Measurements from ENCODE around the gene CFAP99. TPM values are rescaled to one million over a fixed set of nuclear protein-coding genes. Genes with fewer than 3 reads are reported as not detected.

CFAP99 gene
- total RNA-seq, 1 donor from 2014 or later, result not detected

DNA sequence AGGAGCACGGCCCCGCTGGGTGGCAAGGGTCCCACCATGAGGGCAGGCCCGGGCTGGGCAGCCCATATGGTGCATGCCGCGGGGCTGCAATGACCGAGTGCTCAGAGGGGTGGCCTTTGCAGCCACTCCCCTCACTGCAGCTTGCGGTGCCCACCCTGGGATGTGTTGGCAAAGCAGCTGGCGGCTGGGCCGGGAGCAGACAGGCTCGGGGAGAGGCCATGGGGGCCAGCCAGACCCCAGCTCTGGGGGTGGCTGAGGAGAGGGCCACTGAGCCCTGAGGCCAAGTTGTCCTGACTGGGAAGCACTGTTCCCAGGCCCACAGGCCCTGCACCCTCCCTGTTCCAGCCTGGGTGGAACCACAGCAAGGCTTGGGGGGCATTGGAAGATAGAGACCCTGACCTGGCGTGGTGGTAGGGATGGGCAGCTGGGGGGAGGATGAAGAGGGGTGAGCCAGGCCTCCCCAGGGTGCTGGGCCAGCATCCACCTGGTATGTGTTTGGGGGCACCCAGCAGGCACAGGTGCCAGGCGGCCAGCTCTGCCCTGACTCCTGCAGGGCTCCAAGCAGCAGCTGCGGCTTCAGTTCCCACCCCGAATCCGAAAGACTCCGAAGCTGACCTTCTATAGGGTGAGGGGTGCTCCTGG, 31.8 kb downstream of the CFAP99 start:
- Histone ChIP-seq H4K20me1 (ENCODE audit: low read depth) (no peaks in the 10 kb centered on the region), H3K9ac (no peak overlapping the region), H3K27ac (no peak overlapping the region), H3K27me3 (no peaks in the 10 kb centered on the region), H3K79me2 (ENCODE audit: low read depth) (no peaks in the 10 kb centered on the region), H3K4me2 (no peak overlapping the region), H2AFZ (replicated peaks) (no peak overlapping the region), H3K36me3 (no peaks in the 10 kb centered on the region), H3K4me1 (no peaks in the 10 kb centered on the region), H3F3A (ENCODE audit: low read depth) (no peaks in the 10 kb centered on the region), H3K9me3 (ENCODE audit: low read depth) (no peaks in the 10 kb centered on the region), H3K4me3 (no peak overlapping the region)
- Mint-ChIP-seq H3K4me1 (no peaks in the 10 kb centered on the region), H3K4me3 (no peak overlapping the region), H3K36me3 (no peaks in the 10 kb centered on the region), H3K27ac (no peak overlapping the region), H3K9me3 (no peaks in the 10 kb centered on the region), H3K27me3 (ENCODE audit: insufficient read depth, low read depth) (peaks cover 7% of the 10 kb centered on the region)
- TF ChIP-seq, protein P1, sequence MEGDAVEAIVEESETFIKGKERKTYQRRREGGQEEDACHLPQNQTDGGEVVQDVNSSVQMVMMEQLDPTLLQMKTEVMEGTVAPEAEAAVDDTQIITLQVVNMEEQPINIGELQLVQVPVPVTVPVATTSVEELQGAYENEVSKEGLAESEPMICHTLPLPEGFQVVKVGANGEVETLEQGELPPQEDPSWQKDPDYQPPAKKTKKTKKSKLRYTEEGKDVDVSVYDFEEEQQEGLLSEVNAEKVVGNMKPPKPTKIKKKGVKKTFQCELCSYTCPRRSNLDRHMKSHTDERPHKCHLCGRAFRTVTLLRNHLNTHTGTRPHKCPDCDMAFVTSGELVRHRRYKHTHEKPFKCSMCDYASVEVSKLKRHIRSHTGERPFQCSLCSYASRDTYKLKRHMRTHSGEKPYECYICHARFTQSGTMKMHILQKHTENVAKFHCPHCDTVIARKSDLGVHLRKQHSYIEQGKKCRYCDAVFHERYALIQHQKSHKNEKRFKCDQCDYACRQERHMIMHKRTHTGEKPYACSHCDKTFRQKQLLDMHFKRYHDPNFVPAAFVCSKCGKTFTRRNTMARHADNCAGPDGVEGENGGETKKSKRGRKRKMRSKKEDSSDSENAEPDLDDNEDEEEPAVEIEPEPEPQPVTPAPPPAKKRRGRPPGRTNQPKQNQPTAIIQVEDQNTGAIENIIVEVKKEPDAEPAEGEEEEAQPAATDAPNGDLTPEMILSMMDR (IDR thresholded peaks at IDR 0.05), result no peak
- TF ChIP-seq EZH2phosphoT487 (IDR thresholded peaks at IDR 0.05) (no peak), EZH2 (IDR thresholded peaks at IDR 0.05) (no peak)
- no peak for DNase-seq (ENCODE audit: low spot score)

DNA sequence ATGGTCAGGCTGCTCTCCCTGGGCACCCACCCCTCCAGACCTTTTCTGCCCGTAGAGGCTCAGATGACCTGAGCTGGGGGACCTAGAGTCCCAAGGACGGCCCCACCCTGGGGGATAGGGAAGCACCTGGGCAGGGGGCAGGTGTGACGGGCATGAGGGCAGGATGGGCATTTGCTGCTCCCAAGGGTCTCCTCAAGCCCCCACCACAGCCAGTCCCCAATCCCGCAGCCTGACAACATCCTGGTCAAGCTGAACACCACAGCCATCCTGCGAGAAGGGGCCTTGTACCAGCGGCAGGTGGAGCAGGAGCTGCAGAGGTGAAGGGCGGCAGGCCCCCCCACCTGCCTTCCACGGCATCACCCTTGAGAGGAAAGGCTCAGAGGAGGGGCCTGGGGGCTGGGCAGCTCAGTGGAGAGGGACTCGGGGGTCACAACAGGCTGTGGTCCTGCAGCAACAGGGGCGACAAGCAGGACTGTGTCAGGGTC, 32.3 kb downstream of the CFAP99 start:
- Histone ChIP-seq H3K4me2 (no peak overlapping the region), H2AFZ (replicated peaks) (no peak overlapping the region), H3K9me3 (ENCODE audit: low read depth) (no peaks in the 10 kb centered on the region), H3K4me3 (no peak overlapping the region), H3K79me2 (ENCODE audit: low read depth) (no peaks in the 10 kb centered on the region), H3K9ac (no peak overlapping the region), H3F3A (ENCODE audit: low read depth) (no peaks in the 10 kb centered on the region), H3K4me1 (no peaks in the 10 kb centered on the region), H3K27ac (no peak overlapping the region), H3K27me3 (no peaks in the 10 kb centered on the region), H4K20me1 (ENCODE audit: low read depth) (no peaks in the 10 kb centered on the region), H3K36me3 (no peaks in the 10 kb centered on the region)
- H3K36me3 Mint-ChIP-seq, result no peaks in the 10 kb centered on the region
- H3K27ac Mint-ChIP-seq, result no peak overlapping the region
- no peak for TF ChIP-seq EZH2 (IDR thresholded peaks at IDR 0.05)
- TF ChIP-seq EZH2phosphoT487 (IDR thresholded peaks at IDR 0.05), result no peak
- TF ChIP-seq, protein P1 (IDR thresholded peaks at IDR 0.05), result no peak
- H3K9me3 Mint-ChIP-seq, result no peaks in the 10 kb centered on the region
- peaks cover 7% of the 10 kb centered on the region for H3K27me3 Mint-ChIP-seq (ENCODE audit: insufficient read depth, low read depth)
- no peak overlapping the region for H3K4me3 Mint-ChIP-seq
- DNase-seq (ENCODE audit: low spot score), result no peak
- H3K4me1 Mint-ChIP-seq, result no peaks in the 10 kb centered on the region

DNA sequence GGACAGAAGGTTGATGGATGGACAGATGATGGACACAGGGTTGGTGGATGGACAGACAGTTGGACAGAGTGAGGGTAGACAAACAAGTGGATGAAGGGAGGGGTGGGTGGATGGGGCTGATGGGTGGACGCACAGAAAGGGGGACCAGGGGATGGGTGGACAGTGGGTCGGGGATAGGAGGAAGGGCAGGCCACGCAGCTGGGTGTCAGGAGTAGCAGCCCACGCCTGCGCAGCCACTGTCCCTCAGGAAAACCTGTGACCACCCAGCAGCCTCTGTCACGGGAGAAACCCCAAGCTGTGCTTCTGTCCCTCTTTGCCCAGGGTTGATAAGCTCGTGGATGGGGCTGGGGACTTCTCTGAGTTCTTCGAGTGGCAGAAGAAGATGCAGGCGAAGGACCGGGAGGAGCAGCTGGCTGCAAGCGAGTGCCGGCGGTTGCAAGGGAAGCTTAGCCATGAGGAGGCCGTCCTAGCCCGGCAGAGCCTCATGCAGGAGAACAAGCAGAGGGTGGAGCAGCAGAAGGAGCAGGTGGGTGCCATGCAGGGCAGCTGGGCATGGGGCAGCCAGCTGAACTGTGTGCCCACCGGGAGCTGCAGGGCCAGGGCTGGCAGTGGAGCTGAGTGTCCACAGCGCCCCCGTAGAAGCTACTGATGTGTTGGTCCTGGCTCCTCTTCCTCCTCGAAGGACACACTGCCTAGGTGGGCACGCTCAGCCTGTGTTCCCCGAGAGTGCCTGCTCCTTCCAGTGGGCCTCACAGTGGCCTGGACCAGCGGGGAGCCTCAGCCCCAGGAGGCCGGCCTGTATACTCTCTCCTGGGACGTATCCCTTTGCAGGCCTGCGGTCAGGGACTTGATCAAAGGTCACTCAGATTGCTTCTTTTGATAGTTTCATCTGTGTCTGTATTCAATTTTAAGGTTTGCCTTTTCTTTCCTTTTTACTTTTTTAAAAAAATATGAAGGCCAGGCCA, 33.3 kb downstream of the CFAP99 start:
- H3F3A ChIP-seq (ENCODE audit: low read depth), result no peaks in the 10 kb centered on the region
- no peaks in the 10 kb centered on the region for H3K27me3 ChIP-seq
- H3K36me3 ChIP-seq, result no peaks in the 10 kb centered on the region
- Mint-ChIP-seq H3K4me3 (no peak overlapping the region), H3K27me3 (ENCODE audit: insufficient read depth, low read depth) (peaks cover 7% of the 10 kb centered on the region), H3K4me1 (no peaks in the 10 kb centered on the region), H3K27ac (no peak overlapping the region), H3K9me3 (no peaks in the 10 kb centered on the region), H3K36me3 (no peaks in the 10 kb centered on the region)
- H3K4me2 ChIP-seq, result no peak overlapping the region
- H3K4me3 ChIP-seq, result no peak overlapping the region
- no peak overlapping the region for H2AFZ ChIP-seq (replicated peaks)
- no peaks in the 10 kb centered on the region for H3K4me1 ChIP-seq
- H3K79me2 ChIP-seq (ENCODE audit: low read depth), result no peaks in the 10 kb centered on the region
- no peaks in the 10 kb centered on the region for H3K9me3 ChIP-seq (ENCODE audit: low read depth)
- H3K9ac ChIP-seq, result no peak overlapping the region
- H3K27ac ChIP-seq, result no peak overlapping the region
- no peak for TF ChIP-seq EZH2phosphoT487 (IDR thresholded peaks at IDR 0.05)
- TF ChIP-seq EZH2 (IDR thresholded peaks at IDR 0.05), result no peak
- TF ChIP-seq, protein P1 (IDR thresholded peaks at IDR 0.05), result no peak
- no peaks in the 10 kb centered on the region for H4K20me1 ChIP-seq (ENCODE audit: low read depth)
- no peak for DNase-seq (ENCODE audit: low spot score)
